NCI-H82 treated with DMSO at 0.1 percent for 48 hours (cell line): ENCODE data around the gene SF3B5.
"Not testable (repeated sequence)": the region's sequence is repeated elsewhere in the genome, so short reads cannot be mapped to it uniquely, and the experiment has no call there.

ENCODE experiments used
- DNase-seq: peaks from one replicate; lab custom pipeline; 2025; ENCODE audit not compliant: unreplicated experiment; lab: John Stamatoyannopoulos, UW

SF3B5 gene

GRCh38 chr6:144095134-144096002, at the start of gene SF3B5:
Gene SF3B5 (minus strand): TSS chr6:144095573. CDS start chr6:144095497, 76 bp downstream.
- peak; percentile 96 for DNase-seq

- DNase-seq = no peak
These were observed 49.6 kb upstream of the SF3B5 start for GRCh38 chr6:144144996-144145395.

GRCh38 chr6:144143878-144144277, 48.5 kb upstream of the SF3B5 start:
- DNase-seq = no peak

- no peak for DNase-seq
These were observed 47.7 kb upstream of the SF3B5 start for GRCh38 chr6:144143106-144143505.

GRCh38 chr6:144141470-144141869, 46.1 kb upstream of the SF3B5 start:
- no peak for DNase-seq

- no peak for DNase-seq
These were observed 45.5 kb upstream of the SF3B5 start for GRCh38 chr6:144140867-144141266.

- no peak for DNase-seq
These were observed 44.4 kb upstream of the SF3B5 start for GRCh38 chr6:144139817-144140216.

- DNase-seq = no peak
These were observed 43.2 kb upstream of the SF3B5 start for GRCh38 chr6:144138542-144138941.

- no peak for DNase-seq
These were observed 39.4 kb upstream of the SF3B5 start for GRCh38 chr6:144134737-144135136.

GRCh38 chr6:144134176-144134575, 38.8 kb upstream of the SF3B5 start:
- DNase-seq = no peak

GRCh38 chr6:144133225-144133821, 38.0 kb upstream of the SF3B5 start:
- DNase-seq = no peak

GRCh38 chr6:144132167-144132690, 36.9 kb upstream of the SF3B5 start:
- not testable (repeated sequence) for DNase-seq

- no peak for DNase-seq
These were observed 35.9 kb upstream of the SF3B5 start for GRCh38 chr6:144131248-144131709.

- DNase-seq = no peak
These were observed 34.1 kb upstream of the SF3B5 start for GRCh38 chr6:144129469-144129868.

GRCh38 chr6:144127097-144127496, 31.7 kb upstream of the SF3B5 start:
- no peak for DNase-seq

- no peak for DNase-seq
These were observed 28.5 kb upstream of the SF3B5 start for GRCh38 chr6:144123836-144124235.

GRCh38 chr6:144123421-144123820, 28.0 kb upstream of the SF3B5 start:
- no peak for DNase-seq

- DNase-seq = no peak
These were observed 27.5 kb upstream of the SF3B5 start for GRCh38 chr6:144122861-144123260.

- no peak for DNase-seq
These were observed 24.0 kb upstream of the SF3B5 start for GRCh38 chr6:144119376-144119775.

- no peak for DNase-seq
These were observed 19.8 kb upstream of the SF3B5 start for GRCh38 chr6:144115219-144115618.

- DNase-seq = no peak
These were observed 18.0 kb upstream of the SF3B5 start for GRCh38 chr6:144113366-144113765.

- DNase-seq = no peak
These were observed 14.8 kb upstream of the SF3B5 start for GRCh38 chr6:144110210-144110609.
